ENCODE measurements around the gene POR. TPM values are rescaled to one million over a fixed set of nuclear protein-coding genes. Genes with fewer than 3 reads are reported as not detected.
A peak's percentile ranks its signal among the peaks of the same experiment; 100 is the strongest.

The POR gene
- total RNA-seq, 4 donors from 2014 or later: 66.6 to 244 (median 107) TPM

- H3K4me1 ChIP-seq: peaks cover 0 to 18% (median 2%) of the 10 kb centered on the region in 4 donors
- DNase-seq (ENCODE audit: low spot score in 2 of 2): peak in 1 of 2 donors; percentile 16
- TF ChIP-seq CTCF (IDR thresholded peaks at IDR 0.05): no peak
- no peak for TF ChIP-seq POLR2A (IDR thresholded peaks at IDR 0.05)
- peak in 1 of 2 donors; percentile 69 for TF ChIP-seq EP300 (IDR thresholded peaks at IDR 0.05)
- WGBS, 2 donors: 80 to 82% methylated on average over 4 to 5 of the region's 5 CpGs
- H3K4me3 ChIP-seq: no peak overlapping the region
- H3K27me3 ChIP-seq: no peaks in the 10 kb centered on the region
- peaks cover 3 to 47% (median 6%) of the 10 kb centered on the region in 3 donors for H3K36me3 ChIP-seq
- no peaks in the 10 kb centered on the region for H3K9me3 ChIP-seq
- H3K27ac ChIP-seq: no peak overlapping the region
Observed at GRCh38 chr7:75951506-75951905, 36.6 kb downstream of the POR start.

GRCh38 chr7:75953431-75953830, 38.5 kb downstream of the POR start:
- Histone ChIP-seq H3K9me3 (no peaks in the 10 kb centered on the region), H3K36me3 (peaks cover 3 to 52% (median 6%) of the 10 kb centered on the region in 3 donors), H3K4me1 (peaks cover 0 to 9% (median 2%) of the 10 kb centered on the region in 4 donors), H3K27me3 (no peaks in the 10 kb centered on the region), H3K27ac (peak overlapping the region in 1 of 4 donors; percentile 44), H3K4me3 (no peak overlapping the region)
- TF ChIP-seq POLR2A (IDR thresholded peaks at IDR 0.05): no peak
- TF ChIP-seq CTCF (IDR thresholded peaks at IDR 0.05): no peak
- TF ChIP-seq EP300 (IDR thresholded peaks at IDR 0.05): no peak
- 91 to 94% methylated on average over 3 to 7 of the region's 7 CpGs for WGBS, 2 donors
- DNase-seq (ENCODE audit: low spot score in 2 of 2): no peak

- H3K4me3 ChIP-seq: no peak overlapping the region
- WGBS, 2 donors: 82 to 85% methylated on average over 11 of the region's 11 CpGs
- peaks cover 0 to 7% (median 2%) of the 10 kb centered on the region in 4 donors for H3K4me1 ChIP-seq
- no peaks in the 10 kb centered on the region for H3K9me3 ChIP-seq
- no peak for DNase-seq (ENCODE audit: low spot score in 2 of 2)
- peaks cover 3 to 55% (median 6%) of the 10 kb centered on the region in 3 donors for H3K36me3 ChIP-seq
- no peaks in the 10 kb centered on the region for H3K27me3 ChIP-seq
- H3K27ac ChIP-seq: peak overlapping the region in 1 of 4 donors; percentile 44
- TF ChIP-seq POLR2A (IDR thresholded peaks at IDR 0.05) (no peak), CTCF (IDR thresholded peaks at IDR 0.05) (no peak), EP300 (IDR thresholded peaks at IDR 0.05) (no peak)
Observed at GRCh38 chr7:75953931-75954330, 39.0 kb downstream of the POR start.

GRCh38 chr7:75955331-75955955, 40.5 kb downstream of the POR start:
- H3K27me3 ChIP-seq: no peaks in the 10 kb centered on the region
- no peak for DNase-seq (ENCODE audit: low spot score in 2 of 2)
- no peak overlapping the region for H3K4me3 ChIP-seq
- H3K27ac ChIP-seq: no peak overlapping the region
- peaks cover 0 to 7% (median 2%) of the 10 kb centered on the region in 4 donors for H3K4me1 ChIP-seq
- WGBS, 2 donors: 85 to 89% methylated on average over 12 of the region's 12 CpGs
- H3K9me3 ChIP-seq: no peaks in the 10 kb centered on the region
- TF ChIP-seq EP300 (IDR thresholded peaks at IDR 0.05) (no peak), CTCF (IDR thresholded peaks at IDR 0.05) (no peak), POLR2A (IDR thresholded peaks at IDR 0.05) (no peak)
- peaks cover 3 to 62% (median 6%) of the 10 kb centered on the region in 3 donors for H3K36me3 ChIP-seq

GRCh38 chr7:75957021-75957736, 42.2 kb downstream of the POR start:
- WGBS, 2 donors: 83 to 88% methylated on average over 16 of the region's 16 CpGs
- Histone ChIP-seq H3K27ac (no peak overlapping the region), H3K4me1 (peaks cover under 1 to 9% (median 3%) of the 10 kb centered on the region in 4 donors), H3K36me3 (peaks cover 3 to 66% (median 6%) of the 10 kb centered on the region in 3 donors), H3K27me3 (no peaks in the 10 kb centered on the region), H3K9me3 (no peaks in the 10 kb centered on the region), H3K4me3 (no peak overlapping the region)
- no peak for DNase-seq (ENCODE audit: low spot score in 2 of 2)
- TF ChIP-seq CTCF (IDR thresholded peaks at IDR 0.05): no peak
- no peak for TF ChIP-seq EP300 (IDR thresholded peaks at IDR 0.05)
- no peak for TF ChIP-seq POLR2A (IDR thresholded peaks at IDR 0.05)
